ENCODE measurements around the gene TMEM184B. TPM values are rescaled to one million over a fixed set of nuclear protein-coding genes. Genes with fewer than 3 reads are reported as not detected.
A peak's percentile ranks its signal among the peaks of the same experiment; 100 is the strongest.

Gene TMEM184B
- total RNA-seq, 1 donor from 2014 or later: 60.3 TPM

GRCh38 chr22:38203090-38203810 is 69.6 kb downstream of the TMEM184B start:
- H3K36me3 Mint-ChIP-seq (ENCODE audit: low read depth): no peaks in the 10 kb centered on the region
- DNase-seq (ENCODE audit: low read depth, low spot score): no peak

GRCh38 chr22:38202437-38203089 is 70.2 kb downstream of the TMEM184B start:
- no peaks in the 10 kb centered on the region for H3K9me3 Mint-ChIP-seq
- H3K27ac Mint-ChIP-seq (ENCODE audit: unreplicated experiment): peak overlapping the region; percentile 43
- peak overlapping the region; percentile 85 for H3K4me3 Mint-ChIP-seq
- peak; percentile 32 for TF ChIP-seq CTCF (conservative IDR thresholded peaks at IDR 0.05)
- no peaks in the 10 kb centered on the region for H3K36me3 Mint-ChIP-seq (ENCODE audit: low read depth)
- H3K27me3 Mint-ChIP-seq (ENCODE audit: low read depth): no peaks in the 10 kb centered on the region
- DNase-seq (ENCODE audit: low read depth, low spot score): peak; percentile 53
- H3K4me1 Mint-ChIP-seq: peaks cover 20% of the 10 kb centered on the region

More at GRCh38 chr22:38203090-38203810, 69.6 kb downstream of the TMEM184B start:
- H3K27me3 Mint-ChIP-seq (ENCODE audit: low read depth): no peaks in the 10 kb centered on the region
- peak overlapping the region; percentile 85 for H3K4me3 Mint-ChIP-seq
- no peak for TF ChIP-seq CTCF (conservative IDR thresholded peaks at IDR 0.05)
- no peaks in the 10 kb centered on the region for H3K9me3 Mint-ChIP-seq
- no peak overlapping the region for H3K27ac Mint-ChIP-seq (ENCODE audit: unreplicated experiment)
- peaks cover 20% of the 10 kb centered on the region for H3K4me1 Mint-ChIP-seq

GRCh38 chr22:38201711-38202436 is 70.9 kb downstream of the TMEM184B start, which contains the start of gene MAFF:
MAFF (plus strand) TSS chr22:38201994; CDS start chr22:38213854, 11,860 bp downstream.
- no peaks in the 10 kb centered on the region for H3K36me3 Mint-ChIP-seq (ENCODE audit: low read depth)
- peak; percentile 87 for DNase-seq (ENCODE audit: low read depth, low spot score)
- peaks cover 20% of the 10 kb centered on the region for H3K4me1 Mint-ChIP-seq
- no peak for TF ChIP-seq CTCF (conservative IDR thresholded peaks at IDR 0.05)
- H3K4me3 Mint-ChIP-seq: peak within 1 kb of the TSS; percentile 94
- no peaks in the 10 kb centered on the region for H3K9me3 Mint-ChIP-seq
- peak within 1 kb of the TSS; percentile 95 for H3K27ac Mint-ChIP-seq (ENCODE audit: unreplicated experiment)
- no peaks in the 10 kb centered on the region for H3K27me3 Mint-ChIP-seq (ENCODE audit: low read depth)

- H3K27me3 Mint-ChIP-seq (ENCODE audit: low read depth): no peaks in the 10 kb centered on the region
- H3K27ac Mint-ChIP-seq (ENCODE audit: unreplicated experiment): peak overlapping the region; percentile 85
- no peak for DNase-seq (ENCODE audit: low read depth, low spot score)
- H3K4me1 Mint-ChIP-seq: peaks cover 20% of the 10 kb centered on the region
- TF ChIP-seq CTCF (conservative IDR thresholded peaks at IDR 0.05): no peak
- peak overlapping the region; percentile 94 for H3K4me3 Mint-ChIP-seq
- no peaks in the 10 kb centered on the region for H3K9me3 Mint-ChIP-seq
- H3K36me3 Mint-ChIP-seq (ENCODE audit: low read depth): no peaks in the 10 kb centered on the region
Measured at GRCh38 chr22:38201371-38201710, 71.5 kb downstream of the TMEM184B start.

GRCh38 chr22:38199826-38200559 is 72.8 kb downstream of the TMEM184B start:
- Mint-ChIP-seq H3K36me3 (ENCODE audit: low read depth) (no peaks in the 10 kb centered on the region), H3K4me1 (peaks cover 20% of the 10 kb centered on the region), H3K27me3 (ENCODE audit: low read depth) (no peaks in the 10 kb centered on the region), H3K27ac (ENCODE audit: unreplicated experiment) (no peak overlapping the region), H3K9me3 (no peaks in the 10 kb centered on the region), H3K4me3 (no peak overlapping the region)
- no peak for DNase-seq (ENCODE audit: low read depth, low spot score)
- no peak for TF ChIP-seq CTCF (conservative IDR thresholded peaks at IDR 0.05)

Measured in neural crest cell (in vitro differentiated cells).